K562 (cell line): ENCODE results near the gene MRPL27. TPM values are rescaled to one million over a fixed set of nuclear protein-coding genes. Genes with fewer than 3 reads are reported as not detected.

Experiments used
- ATAC-seq: fragments of 200-7000 bp; cut with Tn5 transposase; 3 replicates; pipeline ENCODE4 v1.9.1; 2020; ENCODE audit warnings: moderate library complexity
- BruUV-seq: library from RNA; stranded (reverse); fragments of 400-500 nt; replicated peaks from 2 replicates; lab custom pipeline; 2021; lab: Mats Ljungman, UMichigan
- CTCF ChIA-PET: fragments of 300-600 bp; formaldehyde crosslinking; extraction: SDS; loops from one replicate; lab custom pipeline; 2021; ENCODE audit warnings: low intra/inter-chr PET ratio; lab: Yijun Ruan, JAX
- POLR2A ChIA-PET: fragments of 300-600, 350-650 bp; sonication (Branson Sonifier 250); formaldehyde crosslinking; extraction: SDS; loops from one replicate; lab custom pipeline; 2021; ENCODE audit warnings: antibody characterized with exemption, inconsistent platforms; lab: Yijun Ruan, JAX
- DNase-seq, 4 experiments: peaks; one replicate each; pipeline versions ENCODE4 v3.0.0 to v3.0.0-alpha.2; 2011 to 2018; ENCODE audit warnings: low spot score in 3 of 4, mixed read lengths in 3 of 4; ENCODE audit errors: extremely low read depth in 1 of 4
- FAIRE-seq: peaks from 2 replicates; lab custom pipeline; 2011; peaks lifted over from hg19 to GRCh38; lab: Jason Lieb, UNC
- H2AFZ ChIP-seq: 2 replicates; pipeline ENCODE4 v1.6.0; 2011; ENCODE audit warnings: low read depth, low read length, control low read depth, inconsistent platforms
- H3K27ac ChIP-seq: fragments of 200-600 bp; 3 replicates; pipeline ENCODE4 v1.8.0; 2011; ENCODE audit warnings: low read depth, mild to moderate bottlenecking, control low read depth, inconsistent platforms, low read length, moderate library complexity, mixed read lengths; ENCODE audit errors: extremely low read depth
- H3K27me3 ChIP-seq, 2 experiments: fragments of 300-600 bp in 1 of 2; 2 replicates in 1 of 2; 3 replicates in 1 of 2; pipeline versions ENCODE4 v1.6.0 to v1.8.0; 2011; ENCODE audit warnings: inconsistent platforms in 2 of 2, low read length in 2 of 2, mild to moderate bottlenecking in 1 of 2, mixed read lengths in 1 of 2, moderate library complexity in 1 of 2; ENCODE audit not compliant: control insufficient read depth in 2 of 2, insufficient read depth in 2 of 2
- H3K36me3 ChIP-seq: fragments of 300-600 bp; 3 replicates; pipeline ENCODE4 v1.8.0; 2011; ENCODE audit warnings: mild to moderate bottlenecking, low read length, inconsistent platforms; ENCODE audit not compliant: control insufficient read depth, insufficient read depth
- H3K4me1 ChIP-seq, 2 experiments: fragments of 200-600 bp in 1 of 2; replicated peaks in 1 of 2; 2 replicates in 1 of 2; 3 replicates in 1 of 2; pipeline versions ENCODE4 v1.5.1 to v1.8.0; 2011; ENCODE audit warnings: inconsistent platforms in 2 of 2, low read length in 2 of 2, mild to moderate bottlenecking in 1 of 2, mixed read lengths in 1 of 2, moderate library complexity in 1 of 2; ENCODE audit not compliant: control insufficient read depth in 2 of 2, insufficient read depth in 2 of 2
- H3K4me2 ChIP-seq: 2 replicates; pipeline ENCODE4 v1.6.1; 2011; ENCODE audit warnings: low read length, control low read depth, inconsistent platforms, mixed read lengths; ENCODE audit not compliant: insufficient read depth
- H3K4me3 ChIP-seq: fragments of 200-600 bp; sonication (generic), shearing (Covaris generic); 2 replicates; pipeline ENCODE4 v1.5.1; 2016; ENCODE audit warnings: control low read depth, inconsistent platforms
- H3K79me2 ChIP-seq: fragments of 200-600 bp; 3 replicates; pipeline ENCODE4 v1.8.0; 2011; ENCODE audit warnings: low read length, inconsistent platforms; ENCODE audit not compliant: control insufficient read depth, insufficient read depth
- H3K9ac ChIP-seq, 2 experiments: 2 replicates each; pipeline versions ENCODE4 v1.6.0 to v1.6.1; 2011; ENCODE audit warnings: low read depth in 2 of 2, low read length in 2 of 2, control low read depth in 1 of 2, inconsistent platforms in 1 of 2, mild to moderate bottlenecking in 1 of 2, mixed read lengths in 1 of 2; ENCODE audit not compliant: insufficient read depth in 1 of 2
- H3K9me1 ChIP-seq: one replicate; pipeline ENCODE4 v1.6.0; 2011; ENCODE audit warnings: inconsistent platforms, mild to moderate bottlenecking, low read length, moderate library complexity; ENCODE audit not compliant: control insufficient read depth, insufficient read depth
- H3K9me3 ChIP-seq: replicated peaks from 2 replicates; pipeline ENCODE4 v1.5.1; 2011; ENCODE audit warnings: low read depth, low read length, inconsistent platforms; ENCODE audit not compliant: control insufficient read depth, insufficient read depth
- H4K20me1 ChIP-seq: replicated peaks from 2 replicates; pipeline ENCODE4 v1.6.1; 2011; ENCODE audit warnings: low read length, inconsistent platforms, mixed read lengths; ENCODE audit not compliant: control insufficient read depth, insufficient read depth
- ATF2 ChIP-seq: sonication (generic); formaldehyde crosslinking; IDR thresholded peaks from 2 replicates; pipeline ENCODE4 v1.8.1; 2022; ENCODE audit warnings: missing genetic modification reagents
- GABPA ChIP-seq: fragments of 200-800 bp; sonication (Bioruptor generic); conservative IDR thresholded peaks from 2 replicates; pipeline ENCODE4 v1.6.1; 2016; ENCODE audit warnings: low read depth, missing genetic modification characterization, missing compliant biosample characterization
- NONO ChIP-seq, 2 experiments: fragments of 200-400 bp in 1 of 2; fragments of 450-650 bp in 1 of 2; formaldehyde crosslinking in 1 of 2; IDR thresholded peaks; 2 replicates each; pipeline ENCODE4 v1.6.1; 2017; ENCODE audit warnings: low read depth in 2 of 2, mild to moderate bottlenecking in 2 of 2, moderate library complexity in 2 of 2, low read length in 1 of 2
- POLR2G ChIP-seq: fragments of 200-400 bp; formaldehyde crosslinking; IDR thresholded peaks from 2 replicates; pipeline ENCODE4 v1.6.1; 2017; ENCODE audit warnings: low read depth, mild to moderate bottlenecking, antibody characterized with exemption, low read length, moderate library complexity
- PREB ChIP-seq: sonication (generic); formaldehyde crosslinking; IDR thresholded peaks from 2 replicates; pipeline ENCODE4 v1.8.1; 2023; ENCODE audit warnings: mild to moderate bottlenecking, missing genetic modification reagents
- RBFOX2 ChIP-seq: fragments of 200-400 bp; formaldehyde crosslinking; IDR thresholded peaks from 2 replicates; pipeline ENCODE4 v1.6.1; 2017; ENCODE audit warnings: low read depth, mild to moderate bottlenecking, low read length, moderate library complexity
- RCOR1 ChIP-seq, 2 experiments: IDR thresholded peaks; 2 replicates each; pipeline ENCODE4 v1.6.1; 2012; ENCODE audit warnings: low read depth in 2 of 2, low read length in 2 of 2, borderline replicate concordance in 1 of 2, improper control_type of control experiment in 1 of 2
- THRAP3 ChIP-seq: fragments of 450-650 bp; IDR thresholded peaks from 2 replicates; pipeline ENCODE4 v1.6.1; 2016; ENCODE audit warnings: mild to moderate bottlenecking, inconsistent platforms, borderline replicate concordance
- ZNF133 ChIP-seq: fragments of 250-450 bp; sonication (Bioruptor Pico); IDR thresholded peaks from 2 replicates; pipeline ENCODE4 v1.4.0; 2020; ENCODE audit warnings: mild to moderate bottlenecking
- ZNF23 ChIP-seq: fragments of 250-450 bp; sonication (Bioruptor Pico); IDR thresholded peaks from 2 replicates; pipeline ENCODE4 v1.4.0; 2020; ENCODE audit warnings: mild to moderate bottlenecking
- ZNF41 ChIP-seq: fragments of 250-450 bp; sonication (Bioruptor Pico); conservative IDR thresholded peaks from 2 replicates; pipeline ENCODE4 v1.4.0; 2020; ENCODE audit warnings: mild to moderate bottlenecking
- ZNF77 ChIP-seq: fragments of 250-450 bp; sonication (Bioruptor Pico); IDR thresholded peaks from 2 replicates; pipeline ENCODE4 v1.5.0; 2020
- WGBS: fragments of 100-300 bp; shearing (Covaris generic); methylation state at CpG from one replicate; pipeline ENCODE4 v1.1.6; 2016; ENCODE audit warnings: low coverage, mixed read lengths; ENCODE audit not compliant: insufficient coverage; ENCODE audit errors: missing lambda C conversion rate; 5-methylcytosine and 5-hydroxymethylcytosine counted together
- in situ Hi-C: fragments of 300-500 bp; cut with MboI; formaldehyde crosslinking; loops from 4 replicates; pipeline ENCODE4 v1.15.0; 2018; ENCODE audit warnings: inconsistent platforms, mixed read lengths
- intact Hi-C: fragments of 100-400 bp; cut with micrococcal nuclease; formaldehyde crosslinking; loops from 2 replicates; pipeline ENCODE4 v1.14.2; 2022
- polyA plus RNA-seq, 8 experiments: library from polyadenylated mRNA; depleted of rRNA in 4 of 8; stranded (reverse) in 5 of 8; unstranded in 3 of 8; fragments of >200 nt; fragmentation: Nextera tagmentation in 2 of 8; fragmentation: Illumina TruSeq in 1 of 8; extraction: Ambion mirVana in 2 of 8; extraction: Trizol in 1 of 8; gene quantifications; 2 replicates each; pipeline versions ENCODE4 v1.2.1 to v1.2.3, GENCODE V29; 2011 to 2014; ENCODE audit warnings: inconsistent platforms in 1 of 8, missing spikeins in 1 of 8
- total RNA-seq, 7 experiments: library from RNA; depleted of rRNA in 6 of 7; stranded (reverse); fragments of >200 nt in 6 of 7; fragmentation: Illumina TruSeq in 2 of 7; extraction: Trizol in 2 of 7; gene quantifications; 2 replicates each; pipeline versions ENCODE4 v1.2.1 to v1.2.3, GENCODE V29; 2011 to 2021; ENCODE audit warnings: low replicate concordance in 1 of 7

MRPL27 gene
- total and polyA plus RNA-seq, 9 of the 15 experiments (the other 6 are each of a cell fraction or from before 2014, with no cell fraction given): 96.3 to 401 (median 142) TPM

DNA sequence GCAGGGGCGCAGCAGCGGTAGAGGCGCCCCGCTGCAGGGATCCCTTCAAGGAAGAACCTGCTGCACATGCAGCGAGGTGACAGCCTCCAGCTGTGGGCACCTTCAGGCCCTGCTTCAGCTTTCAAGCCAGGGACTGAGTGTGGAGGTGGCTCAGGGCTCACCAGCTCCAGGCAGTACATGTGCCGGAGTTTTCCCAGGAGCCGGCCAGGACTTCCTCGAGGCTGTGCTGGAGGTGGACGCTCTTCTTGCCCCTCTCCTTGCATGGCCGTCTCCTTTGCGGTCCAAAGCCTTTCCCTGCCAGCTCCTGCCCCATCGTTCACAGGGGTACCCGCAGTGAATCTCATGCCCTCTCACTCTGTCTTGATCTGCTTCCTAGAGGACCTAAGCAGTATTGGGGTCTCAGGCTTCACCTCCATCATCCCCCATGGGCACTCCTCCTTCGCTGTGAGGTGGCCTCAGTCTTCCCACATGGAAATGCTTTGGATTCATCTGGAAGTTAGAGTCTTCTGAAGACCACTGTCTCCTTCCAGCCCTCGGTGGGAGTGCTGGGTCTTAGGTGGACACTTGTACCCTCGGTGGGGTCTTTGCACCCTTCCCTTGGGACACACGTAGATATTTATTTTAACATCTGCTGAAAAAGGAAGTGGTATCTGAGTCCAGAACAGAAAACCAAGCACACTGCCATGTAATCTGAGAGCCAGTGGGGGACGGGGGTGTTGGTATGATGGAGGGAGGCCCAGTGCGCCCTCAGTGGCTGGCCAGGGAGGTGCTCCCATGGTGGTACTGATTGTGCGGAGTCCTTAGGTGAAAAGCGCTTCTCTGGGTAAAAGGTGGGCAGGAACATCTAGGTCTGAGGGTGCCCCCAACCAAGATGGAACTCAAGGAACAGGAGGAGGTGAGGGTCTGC is 20.0 kb downstream of the MRPL27 start:
- ChIA-PET POLR2A (interaction anchor here (2.6 kb wide), 1 partner anchor 9 kb away, joined by 8 read pairs; no protein-coding TSS in a partner anchor), CTCF (no interaction called here)
- Histone ChIP-seq H3K9me1 (peaks cover 3% of the 10 kb centered on the region), H3K9me3 (no peaks in the 10 kb centered on the region), H3K4me3 (no peak overlapping the region), H3K79me2 (0 out of 3 replicates have a peak, but pooled peaks cover under 1% of the 10 kb centered on the region), H3K4me1 (peaks cover 0 to 30% of the 10 kb centered on the region in 2 experiments; a peak in 3 of 5 replicates), H3K27ac (no peak overlapping the region), H3K4me2 (no peak overlapping the region), H2AFZ (no peak overlapping the region), H3K27me3 (no peaks in the 10 kb centered on the region; a peak in 1 of 5 replicates), H3K36me3 (peaks cover 38% of the 10 kb centered on the region; the same call in 1 of the 3 replicates), H3K9ac (peak overlapping the region in 1 of 2 experiments; percentile 52; a peak in 1 of 4 replicates), H4K20me1 (no peaks in the 10 kb centered on the region; the same call in 1 of the 2 replicates)
- TF ChIP-seq ATF2: no peak
- TF ChIP-seq POLR2G: peak; percentile 57
- TF ChIP-seq NONO (IDR thresholded peaks at IDR 0.05; ENCODE audit: low read depth in 2 of 2, low read length in 1 of 2): no peak
- no peak for TF ChIP-seq ZNF133
- no peak for TF ChIP-seq PREB
- no peak for TF ChIP-seq THRAP3
- no peak for TF ChIP-seq ZNF41 (CRISPR knock-in tag)
- no peak for TF ChIP-seq ZNF23 (CRISPR knock-in tag)
- TF ChIP-seq ZNF77: no peak
- TF ChIP-seq RCOR1 (IDR thresholded peaks at IDR 0.05; ENCODE audit: borderline replicate concordance in 1 of 2, low read depth in 2 of 2, low read length in 2 of 2): no peak
- 0 out of 2 replicates have a peak, but pooled peaks have one; percentile 44 for TF ChIP-seq RBFOX2
- no peak for TF ChIP-seq GABPA (tag)
- intact Hi-C loops (no loop called here), in situ Hi-C loops (no loop called here)
- WGBS: 83% methylated on average over 20 of the region's 21 CpGs
- ATAC-seq (no peak), DNase-seq (no peak), FAIRE-seq (no peak)
- BruUV-seq: no TSS peak
